Measurements from ENCODE around the gene MYO7B.

MYO7B gene

DNA sequence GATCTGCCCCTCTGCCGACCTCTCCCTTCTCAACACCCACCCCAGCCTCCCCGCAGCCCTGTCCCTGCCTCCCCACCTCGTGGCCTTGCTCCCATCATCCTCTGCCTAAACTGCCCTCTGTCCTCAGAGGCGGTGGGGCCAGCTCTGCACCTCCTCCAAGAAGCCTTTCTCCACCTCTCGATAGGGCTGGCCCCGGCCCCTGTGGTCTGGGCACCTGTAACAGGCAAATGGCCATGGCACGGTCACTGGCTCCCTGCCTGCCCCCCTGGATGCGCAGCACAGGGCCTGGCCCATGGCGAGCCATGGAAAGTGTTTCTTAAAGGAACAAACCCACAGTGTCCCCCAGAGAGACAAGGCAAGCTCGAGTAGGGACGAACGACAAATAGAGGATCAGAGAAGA is 42.0 kb downstream of the MYO7B start:
- H3K4me3 ChIP-seq (ENCODE audit: low read depth, low read length) = no peak overlapping the region
- no peak for DNase-seq (ENCODE audit: low read depth)
- TF ChIP-seq CTCF (conservative IDR thresholded peaks at IDR 0.05; ENCODE audit: low read depth, low read length) = no peak

DNA sequence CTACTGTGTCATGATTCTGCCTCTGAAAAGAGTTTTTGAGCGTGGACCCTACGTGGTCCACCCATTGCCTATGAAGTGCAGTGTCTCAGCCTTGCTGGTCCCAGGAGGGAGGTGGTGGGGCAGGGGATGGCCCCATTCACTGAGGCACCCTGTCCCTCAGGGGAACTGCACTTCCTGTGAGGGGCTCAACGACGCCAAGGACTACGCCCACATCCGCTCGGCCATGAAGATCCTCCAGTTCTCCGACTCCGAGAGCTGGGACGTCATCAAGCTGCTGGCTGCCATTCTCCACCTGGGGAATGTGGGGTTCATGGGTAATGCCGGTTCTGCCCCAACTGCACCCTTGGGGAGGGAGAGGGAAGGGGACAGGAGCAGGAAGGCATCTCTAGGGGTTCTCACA is 42.5 kb downstream of the MYO7B start:
- DNase-seq (ENCODE audit: low read depth) = no peak
- H3K4me3 ChIP-seq (ENCODE audit: low read depth, low read length) = no peak overlapping the region
- no peak for TF ChIP-seq CTCF (conservative IDR thresholded peaks at IDR 0.05; ENCODE audit: low read depth, low read length)

GRCh38 chr2:127578411-127578810 is 42.9 kb downstream of the MYO7B start:
- H3K4me3 ChIP-seq (ENCODE audit: low read depth, low read length) = no peak overlapping the region
- DNase-seq (ENCODE audit: low read depth) = no peak
- no peak for TF ChIP-seq CTCF (conservative IDR thresholded peaks at IDR 0.05; ENCODE audit: low read depth, low read length)

- H3K4me3 ChIP-seq (ENCODE audit: low read depth, low read length) = no peak overlapping the region
Measured at GRCh38 chr2:127579231-127579630, 43.7 kb downstream of the MYO7B start.

GRCh38 chr2:127580167-127581049 is 44.9 kb downstream of the MYO7B start:
- DNase-seq (ENCODE audit: low read depth) = no peak
- H3K4me3 ChIP-seq (ENCODE audit: low read depth, low read length) = no peak overlapping the region
- no peak for TF ChIP-seq CTCF (conservative IDR thresholded peaks at IDR 0.05; ENCODE audit: low read depth, low read length)

More at GRCh38 chr2:127579231-127579630, 43.7 kb downstream of the MYO7B start:
- no peak for DNase-seq (ENCODE audit: low read depth)
- TF ChIP-seq CTCF (conservative IDR thresholded peaks at IDR 0.05; ENCODE audit: low read depth, low read length) = no peak

GRCh38 chr2:127581050-127581345 is 45.5 kb downstream of the MYO7B start:
- H3K4me3 ChIP-seq (ENCODE audit: low read depth, low read length) = no peak overlapping the region
- no peak for DNase-seq (ENCODE audit: low read depth)
- TF ChIP-seq CTCF (conservative IDR thresholded peaks at IDR 0.05; ENCODE audit: low read depth, low read length) = no peak

All from choroid plexus epithelial cell (primary cell).